ENCODE results near the gene CARMIL1.

The CARMIL1 gene

DNA sequence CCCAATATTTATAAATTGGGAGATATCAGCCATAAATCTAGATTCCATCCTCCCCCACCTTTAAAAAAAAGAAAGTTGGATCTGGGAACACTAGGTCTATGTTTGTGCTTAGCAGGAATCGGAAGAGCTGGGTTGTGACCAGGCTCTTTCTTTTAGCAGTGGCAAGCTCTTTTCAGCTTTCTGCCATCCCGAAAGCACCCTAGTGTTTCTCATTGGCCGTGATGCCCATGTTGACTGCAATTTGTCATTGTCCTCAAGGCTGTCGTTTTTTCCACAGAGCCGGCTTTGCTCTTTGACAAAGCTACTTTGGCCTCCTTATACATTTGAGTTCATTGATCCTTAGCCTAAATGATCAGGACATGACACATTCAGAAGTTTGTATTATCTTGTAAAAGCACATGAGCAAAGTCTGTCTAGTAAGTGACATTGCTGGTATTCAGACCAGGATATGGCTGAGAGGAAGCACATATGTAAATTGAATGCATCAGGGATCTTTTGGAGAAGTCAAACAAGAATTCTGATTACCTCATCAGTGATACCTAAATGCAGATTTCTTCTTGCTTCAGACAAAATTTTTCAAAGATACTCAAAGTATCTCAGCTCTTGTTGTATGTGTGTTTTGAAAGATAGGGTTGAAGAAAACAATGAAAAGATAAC, 50.1 kb downstream of the CARMIL1 start:
- TF ChIP-seq, protein P1, sequence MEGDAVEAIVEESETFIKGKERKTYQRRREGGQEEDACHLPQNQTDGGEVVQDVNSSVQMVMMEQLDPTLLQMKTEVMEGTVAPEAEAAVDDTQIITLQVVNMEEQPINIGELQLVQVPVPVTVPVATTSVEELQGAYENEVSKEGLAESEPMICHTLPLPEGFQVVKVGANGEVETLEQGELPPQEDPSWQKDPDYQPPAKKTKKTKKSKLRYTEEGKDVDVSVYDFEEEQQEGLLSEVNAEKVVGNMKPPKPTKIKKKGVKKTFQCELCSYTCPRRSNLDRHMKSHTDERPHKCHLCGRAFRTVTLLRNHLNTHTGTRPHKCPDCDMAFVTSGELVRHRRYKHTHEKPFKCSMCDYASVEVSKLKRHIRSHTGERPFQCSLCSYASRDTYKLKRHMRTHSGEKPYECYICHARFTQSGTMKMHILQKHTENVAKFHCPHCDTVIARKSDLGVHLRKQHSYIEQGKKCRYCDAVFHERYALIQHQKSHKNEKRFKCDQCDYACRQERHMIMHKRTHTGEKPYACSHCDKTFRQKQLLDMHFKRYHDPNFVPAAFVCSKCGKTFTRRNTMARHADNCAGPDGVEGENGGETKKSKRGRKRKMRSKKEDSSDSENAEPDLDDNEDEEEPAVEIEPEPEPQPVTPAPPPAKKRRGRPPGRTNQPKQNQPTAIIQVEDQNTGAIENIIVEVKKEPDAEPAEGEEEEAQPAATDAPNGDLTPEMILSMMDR (IDR thresholded peaks at IDR 0.05; ENCODE audit: control insufficient read depth, extremely low read depth, insufficient read depth): no peak
- no peak overlapping the region for H3K4me3 ChIP-seq (ENCODE audit: low read depth, low read length)
- no peak for DNase-seq (ENCODE audit: low read depth)

DNA sequence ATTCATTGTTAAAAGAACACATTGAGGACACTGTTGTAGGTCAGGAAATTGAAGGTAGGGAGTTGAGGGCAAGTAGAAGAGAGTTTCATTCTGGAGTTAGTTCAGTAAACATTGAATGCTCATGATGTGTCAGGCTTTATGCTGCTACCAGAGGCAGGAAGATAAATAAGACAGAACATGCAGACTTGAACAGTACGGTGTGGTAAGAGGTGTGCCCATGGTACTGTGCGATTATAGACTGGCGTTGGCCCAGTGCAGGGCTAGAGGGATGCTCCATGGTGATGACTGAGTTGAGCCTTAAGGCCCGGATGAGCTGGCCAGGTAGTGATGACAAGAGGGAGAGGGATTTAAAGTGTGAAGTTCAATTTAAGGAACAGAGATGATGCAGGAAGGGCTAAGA, 50.8 kb downstream of the CARMIL1 start:
- no peak overlapping the region for H3K4me3 ChIP-seq (ENCODE audit: low read depth, low read length)
- TF ChIP-seq, protein P1 (IDR thresholded peaks at IDR 0.05; ENCODE audit: control insufficient read depth, extremely low read depth, insufficient read depth): no peak
- peak; percentile 87 for DNase-seq (ENCODE audit: low read depth)

DNA sequence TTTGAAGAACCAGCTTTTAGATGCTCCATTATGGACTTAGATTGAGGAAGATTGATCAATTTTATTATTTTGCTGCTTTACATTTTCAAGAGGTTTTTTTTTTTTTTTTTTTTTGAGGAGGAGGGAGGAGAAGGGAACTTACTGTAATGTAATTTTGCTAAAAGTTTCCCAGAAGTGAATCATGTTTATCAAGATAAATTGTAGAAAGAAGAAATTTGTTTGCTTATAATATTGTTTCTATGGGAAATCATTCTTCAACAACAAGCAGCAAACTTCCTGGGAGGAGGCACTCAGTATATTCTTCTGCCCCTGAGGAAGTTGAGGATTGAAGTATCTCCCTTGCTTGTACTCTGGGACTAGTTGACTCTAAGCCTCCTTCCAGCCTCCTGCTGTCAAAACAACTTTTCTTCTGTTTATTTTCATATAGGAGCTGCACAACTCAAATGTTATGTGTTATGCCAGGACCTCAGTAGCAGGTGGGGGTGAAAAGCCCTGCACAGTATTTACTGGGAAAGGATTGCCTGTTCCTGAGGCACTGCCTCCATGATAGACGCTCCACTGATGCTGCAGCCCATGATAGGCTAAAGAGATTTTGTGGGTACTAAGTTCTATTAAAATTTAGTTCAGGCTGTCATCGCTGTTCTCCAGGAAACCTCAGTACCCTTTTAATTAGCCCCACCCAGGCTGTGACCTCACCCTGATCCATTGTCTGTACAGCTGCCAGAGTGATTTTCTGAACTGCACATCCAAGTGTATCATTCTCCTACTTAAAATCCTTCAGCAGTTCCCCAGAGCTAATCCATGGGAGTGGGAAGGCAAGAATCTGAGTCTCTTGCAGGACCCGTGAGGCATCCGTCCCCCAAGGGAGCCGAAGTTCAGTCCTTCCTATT, 51.9 kb downstream of the CARMIL1 start:
- no peak overlapping the region for H3K4me3 ChIP-seq (ENCODE audit: low read depth, low read length)
- TF ChIP-seq, protein P1 (IDR thresholded peaks at IDR 0.05; ENCODE audit: control insufficient read depth, extremely low read depth, insufficient read depth): no peak
- DNase-seq (ENCODE audit: low read depth): no peak

DNA sequence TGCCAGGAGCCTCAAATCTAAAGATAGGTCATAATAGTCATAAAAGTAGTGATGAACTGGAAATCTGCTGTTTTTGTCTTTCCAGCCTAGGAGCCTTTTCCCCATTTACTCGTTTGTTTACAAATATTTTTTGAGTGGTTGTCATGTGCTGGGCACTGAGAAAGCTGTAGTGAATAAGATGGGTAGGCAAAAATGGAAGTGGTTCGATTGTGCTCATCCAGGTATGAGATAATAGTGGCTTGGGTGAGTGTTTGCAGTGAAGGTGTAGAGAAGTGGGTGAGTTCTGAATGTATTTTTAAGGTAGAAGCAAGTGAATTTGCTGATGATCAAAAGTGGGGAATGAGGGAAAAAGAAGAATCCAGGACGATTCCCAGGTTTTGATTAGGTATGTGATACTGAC, 53.0 kb downstream of the CARMIL1 start:
- TF ChIP-seq, protein P1 (IDR thresholded peaks at IDR 0.05; ENCODE audit: control insufficient read depth, extremely low read depth, insufficient read depth): no peak
- DNase-seq (ENCODE audit: low read depth): no peak
- no peak overlapping the region for H3K4me3 ChIP-seq (ENCODE audit: low read depth, low read length)

DNA sequence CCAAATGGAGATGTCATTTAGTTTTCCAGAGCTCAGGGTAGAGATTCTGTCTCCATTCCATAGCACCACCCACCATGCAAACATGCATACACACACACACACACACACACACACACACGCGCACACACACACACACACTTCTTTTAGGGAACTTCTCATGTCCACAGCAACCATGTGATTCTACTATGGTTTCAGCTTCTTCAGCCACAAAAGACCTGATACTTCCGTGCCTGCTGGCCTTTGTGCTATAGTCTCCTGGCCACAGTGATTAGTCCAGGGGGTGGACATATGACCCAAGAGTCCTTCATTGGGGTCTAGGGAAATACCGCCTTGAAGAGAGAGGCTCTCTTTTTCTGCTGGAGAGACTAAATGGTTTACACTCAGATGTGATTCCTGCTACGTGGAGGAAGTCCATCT, 53.5 kb downstream of the CARMIL1 start:
- no peak for DNase-seq (ENCODE audit: low read depth)
- H3K4me3 ChIP-seq (ENCODE audit: low read depth, low read length): no peak overlapping the region
- TF ChIP-seq, protein P1 (IDR thresholded peaks at IDR 0.05; ENCODE audit: control insufficient read depth, extremely low read depth, insufficient read depth): no peak

DNA sequence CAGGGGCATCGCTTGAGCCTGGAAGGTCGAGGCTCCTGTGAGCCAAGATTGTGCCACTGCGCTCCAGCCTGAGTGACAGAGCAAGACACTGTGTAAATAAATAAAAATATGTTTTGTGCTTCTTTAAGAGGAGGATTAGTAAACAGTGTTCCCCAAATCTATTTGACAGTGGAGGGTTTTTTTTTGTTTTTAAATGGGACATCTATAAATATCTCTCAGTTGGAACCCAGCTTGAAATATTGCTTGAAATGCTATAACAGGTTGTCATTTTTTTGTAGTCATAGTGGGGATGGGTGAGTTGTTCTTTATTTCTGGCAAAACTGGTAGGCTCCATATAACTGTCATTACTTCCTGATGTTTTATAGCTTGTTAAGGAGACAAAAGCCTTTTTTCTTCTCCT, 54.3 kb downstream of the CARMIL1 start:
- no peak for DNase-seq (ENCODE audit: low read depth)
- TF ChIP-seq, protein P1 (IDR thresholded peaks at IDR 0.05; ENCODE audit: control insufficient read depth, extremely low read depth, insufficient read depth): no peak
- no peak overlapping the region for H3K4me3 ChIP-seq (ENCODE audit: low read depth, low read length)

All from LNCaP clone FGC (cell line).